Adrenal gland (tissue), 12 donors: ENCODE measurements around the gene WBP1L. TPM values are rescaled to one million over a fixed set of nuclear protein-coding genes. Genes with fewer than 3 reads are reported as not detected.
A peak's percentile ranks its signal among the peaks of the same experiment; 100 is the strongest.
"Not testable (repeated sequence)": the region's sequence is repeated elsewhere in the genome, so short reads cannot be mapped to it uniquely, and the experiment has no call there.

ENCODE experiments used
- DNase-seq, 7 donors: peaks; one replicate each; pipeline ENCODE4 v3.0.0-alpha.2; 2019 to 2020
- H3K27ac ChIP-seq, 5 donors: fragments of 200-600 bp; sonication (generic) in 4 of 5; 1 replicate in 3 of 5; 2 replicates in 2 of 5; pipeline versions ENCODE4 v1.5.1 to v1.8.0; 2016 to 2020; ENCODE audit warnings: mild to moderate bottlenecking in 1 of 5
- H3K27me3 ChIP-seq: fragments of 200-600 bp; 2 replicates; pipeline ENCODE4 v1.8.0; 2021
- H3K36me3 ChIP-seq, 2 donors: fragments of 200-600 bp; replicated peaks in 1 of 2; 1 replicate in 1 of 2; 2 replicates in 1 of 2; pipeline versions ENCODE4 v1.5.1 to v1.8.0; 2018 to 2022
- H3K4me1 ChIP-seq, 2 donors: fragments of 200-600 bp; replicated peaks in 1 of 2; 1 replicate in 1 of 2; 2 replicates in 1 of 2; pipeline versions ENCODE4 v1.5.1 to v1.8.0; 2018 to 2021
- H3K4me3 ChIP-seq, 4 donors: fragments of 200-600 bp; sonication (generic) in 3 of 4; one replicate each; pipeline ENCODE4 v1.5.1; 2016 to 2018
- H3K9me3 ChIP-seq, 3 donors: fragments of 200-600 bp; sonication (generic) in 1 of 3; replicated peaks in 1 of 3; 1 replicate in 2 of 3; 2 replicates in 1 of 3; pipeline versions ENCODE4 v1.5.1 to v1.8.0; 2016 to 2021
- POLR2A ChIP-seq, 2 donors: fragments of 450-650 bp; IDR thresholded peaks; one replicate each; pipeline ENCODE4 v1.6.1; 2017; ENCODE audit warnings: antibody characterized with exemption in 2 of 2, mild to moderate bottlenecking in 2 of 2, moderate library complexity in 1 of 2
- WGBS, 4 donors: extraction: QIAGEN DNeasy Blood & Tissue Kit in 2 of 4; methylation state at CpG; one replicate each; pipeline versions ENCODE4 v1.1.5 to v1.1.7; 2013 to 2017; 5-methylcytosine and 5-hydroxymethylcytosine counted together
- intact Hi-C, 2 donors: fragments of 100-400 bp; cut with DNase I; formaldehyde crosslinking; loops; one replicate each; pipeline versions ENCODE4 v1.14.1 to v1.15.0; 2022 to 2023
- polyA plus RNA-seq, 3 donors: library from polyadenylated mRNA; stranded (reverse); fragments of 200-250 nt in 2 of 3; fragments of 350-450 nt in 1 of 3; fragmentation: Illumina TruSeq in 1 of 3; extraction: RNeasy Lipid Tissue Mini Kit (QIAGEN cat#74804) in 1 of 3; gene quantifications; one replicate each; pipeline ENCODE4 v1.2.3, GENCODE V29; 2013 to 2014
- total RNA-seq, 9 donors: library from RNA; depleted of rRNA in 4 of 9; stranded (reverse); fragments of >200 nt in 4 of 9; fragments of 120-200 nt in 1 of 9; fragmentation: NEBNext Ultra II Directional in 1 of 9; extraction: Animal tissue kit (Norgen Biotek cat#: 25700) in 1 of 9; gene quantifications; one replicate each; pipeline versions ENCODE4 v1.1.0 to v1.2.4, GENCODE V29; 2013 to 2023
- TF ChIP-seq, protein P1 (sequence below), 6 experiments: fragments of 450-650 bp in 4 of 6; fragments of 200-600 bp in 2 of 6; sonication (generic) in 1 of 6; IDR thresholded peaks; 1 replicate in 5 of 6; 2 replicates in 1 of 6; pipeline versions ENCODE4 v1.5.1 to v1.8.0; 2016 to 2021; ENCODE audit warnings: antibody characterized with exemption in 6 of 6, mild to moderate bottlenecking in 2 of 6, moderate library complexity in 1 of 6
- donor health status: healthy with polysubstance abuse.
- donor health status: Bipolar disorder and iron deficiency.
- donor health status: DM: yes; HTN: yes; CAD: no.
- donor health status: DM: no; HTN: no; CAD: no.
- donor health status: DM: no; HTN: no; CAD: no.
- donor health status: DM: yes; HTN: yes; CAD: no.

WBP1L gene
- total and polyA plus RNA-seq, 12 donors, result 38.5 to 231 (median 107) TPM

DNA sequence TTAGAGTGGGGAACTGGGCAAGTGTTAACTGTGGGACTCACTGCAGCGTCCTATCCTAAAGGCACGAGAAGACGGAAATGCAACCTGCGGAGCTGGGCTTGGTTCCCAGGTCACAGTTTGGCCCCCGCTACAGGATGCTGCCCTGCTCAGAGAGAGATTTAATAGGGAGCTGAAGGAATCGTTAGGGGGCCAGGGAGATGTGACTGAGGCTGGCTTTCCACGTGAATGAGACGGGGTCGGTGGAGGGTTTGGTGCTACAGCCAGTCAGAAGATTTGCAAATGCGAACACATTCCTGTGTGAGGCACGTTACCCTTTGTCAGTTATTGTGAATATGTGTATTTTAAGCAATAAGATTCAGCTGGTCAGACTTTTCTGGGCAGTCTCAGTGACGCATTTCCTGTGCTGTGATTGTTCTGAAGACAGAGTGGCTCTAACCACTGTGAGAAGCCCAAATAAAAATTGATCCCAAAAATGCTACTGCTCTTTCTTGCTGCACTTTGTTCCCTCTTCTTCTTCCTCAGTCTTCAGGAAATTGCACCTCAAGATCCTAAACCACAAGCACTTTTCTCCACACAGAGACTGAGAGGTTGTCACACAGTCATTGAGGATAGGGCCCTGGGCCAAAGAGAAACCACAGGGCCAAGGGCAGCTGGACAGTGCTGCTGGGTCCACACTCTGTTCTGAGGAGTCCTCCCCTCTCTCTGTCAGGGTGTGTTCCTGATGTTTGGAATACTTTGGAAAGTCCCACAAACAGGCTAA, 72.2 kb downstream of the WBP1L start:
- Histone ChIP-seq H3K4me3 (no peak overlapping the region), H3K27me3 (no peaks in the 10 kb centered on the region), H3K36me3 (peaks cover 0 to 39% of the 10 kb centered on the region in 2 donors), H3K27ac (peak overlapping the region; percentile 77 to 97 (median 93)), H3K4me1 (peaks cover 22 to 47% of the 10 kb centered on the region in 2 donors), H3K9me3 (no peaks in the 10 kb centered on the region)
- intact Hi-C loops, result no loop called here
- peak in 6 of 7 donors; percentile 59 to 82 (median 70) for DNase-seq
- TF ChIP-seq POLR2A (IDR thresholded peaks at IDR 0.05), result peak in 1 of 2 donors; percentile 50
- TF ChIP-seq, protein P1, sequence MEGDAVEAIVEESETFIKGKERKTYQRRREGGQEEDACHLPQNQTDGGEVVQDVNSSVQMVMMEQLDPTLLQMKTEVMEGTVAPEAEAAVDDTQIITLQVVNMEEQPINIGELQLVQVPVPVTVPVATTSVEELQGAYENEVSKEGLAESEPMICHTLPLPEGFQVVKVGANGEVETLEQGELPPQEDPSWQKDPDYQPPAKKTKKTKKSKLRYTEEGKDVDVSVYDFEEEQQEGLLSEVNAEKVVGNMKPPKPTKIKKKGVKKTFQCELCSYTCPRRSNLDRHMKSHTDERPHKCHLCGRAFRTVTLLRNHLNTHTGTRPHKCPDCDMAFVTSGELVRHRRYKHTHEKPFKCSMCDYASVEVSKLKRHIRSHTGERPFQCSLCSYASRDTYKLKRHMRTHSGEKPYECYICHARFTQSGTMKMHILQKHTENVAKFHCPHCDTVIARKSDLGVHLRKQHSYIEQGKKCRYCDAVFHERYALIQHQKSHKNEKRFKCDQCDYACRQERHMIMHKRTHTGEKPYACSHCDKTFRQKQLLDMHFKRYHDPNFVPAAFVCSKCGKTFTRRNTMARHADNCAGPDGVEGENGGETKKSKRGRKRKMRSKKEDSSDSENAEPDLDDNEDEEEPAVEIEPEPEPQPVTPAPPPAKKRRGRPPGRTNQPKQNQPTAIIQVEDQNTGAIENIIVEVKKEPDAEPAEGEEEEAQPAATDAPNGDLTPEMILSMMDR (IDR thresholded peaks at IDR 0.05), result no peak
- 44 to 57% (median 50%) methylated on average over 12 of the region's 12 CpGs for WGBS, 4 donors

DNA sequence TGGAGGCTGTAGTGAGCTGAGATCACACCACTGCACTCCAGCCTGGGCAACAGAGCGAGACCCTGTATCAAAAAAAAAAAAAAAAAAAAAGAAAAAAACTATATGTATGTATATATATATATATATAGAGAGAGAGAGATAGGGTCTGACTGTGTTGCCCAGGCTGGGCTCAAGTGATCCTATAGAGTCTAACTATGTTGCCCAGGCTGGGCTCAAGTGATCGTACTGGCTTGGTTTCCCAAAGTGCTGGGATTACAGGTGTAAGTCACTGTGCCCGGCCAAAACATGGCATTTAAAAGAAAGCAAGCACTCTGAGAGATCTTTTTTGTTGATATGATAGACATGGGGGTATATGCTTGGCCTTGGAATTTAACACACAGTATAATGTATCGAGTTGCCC, 73.4 kb downstream of the WBP1L start:
- peaks cover 22 to 43% of the 10 kb centered on the region in 2 donors for H3K4me1 ChIP-seq
- TF ChIP-seq, protein P1 (IDR thresholded peaks at IDR 0.05), result no peak
- TF ChIP-seq POLR2A (IDR thresholded peaks at IDR 0.05), result no peak
- no peak overlapping the region for H3K4me3 ChIP-seq
- intact Hi-C loops, result no loop called here
- H3K27me3 ChIP-seq, result no peaks in the 10 kb centered on the region
- peaks cover 0 to 27% of the 10 kb centered on the region in 2 donors for H3K36me3 ChIP-seq
- no peak for DNase-seq
- 93 to 99% (median 96%) methylated on average over 4 of the region's 4 CpGs for WGBS, 4 donors
- H3K27ac ChIP-seq, result peak overlapping the region in 3 of 5 donors; percentile 77 to 97 (median 93)
- H3K9me3 ChIP-seq, result no peaks in the 10 kb centered on the region

DNA sequence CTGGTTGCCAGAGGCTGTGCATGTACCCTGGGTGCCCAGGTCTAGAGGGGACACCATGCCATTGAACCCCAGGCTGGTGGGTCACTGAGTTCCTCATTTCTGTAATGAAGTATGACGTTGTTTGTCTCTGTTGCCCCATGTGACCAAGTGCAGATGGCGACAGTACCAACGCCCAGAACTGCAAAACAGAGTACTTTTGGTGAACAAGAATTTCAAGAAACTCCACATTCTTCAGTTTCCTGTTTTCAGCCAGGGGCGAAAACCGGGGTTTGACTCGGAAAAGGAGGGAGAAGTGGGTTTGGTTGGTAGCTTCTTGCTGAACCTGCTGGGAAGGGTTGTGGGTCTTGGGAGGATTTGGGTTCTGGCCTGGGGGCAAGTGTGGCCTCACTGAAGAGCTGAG, 75.3 kb downstream of the WBP1L start:
- peak in 5 of 7 donors; percentile 54 to 76 (median 62) for DNase-seq
- peak overlapping the region in 4 of 5 donors; percentile 35 to 90 (median 76) for H3K27ac ChIP-seq

DNA sequence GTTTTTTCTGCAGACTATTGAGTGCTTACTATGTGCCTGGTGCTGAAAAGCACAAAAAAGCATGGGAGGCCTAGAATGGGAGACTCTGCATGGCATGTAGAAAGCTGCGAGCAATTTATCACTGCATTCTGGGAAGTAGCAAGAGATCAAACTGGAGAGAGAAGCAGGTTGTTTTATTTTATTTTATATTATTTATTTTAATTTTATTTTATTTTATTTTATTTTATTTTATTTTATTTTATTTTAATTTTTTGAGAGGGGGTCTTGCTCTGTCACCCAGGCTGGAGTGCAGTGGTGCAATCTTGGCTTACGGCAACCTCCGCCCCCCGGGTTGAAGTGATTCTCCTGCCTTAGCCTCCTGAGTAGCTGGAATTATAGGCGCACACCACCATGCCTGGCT, 76.3 kb downstream of the WBP1L start:
- not testable (repeated sequence) for H3K9me3 ChIP-seq, DNase-seq, H3K36me3 ChIP-seq, H3K27me3 ChIP-seq, H3K4me3 ChIP-seq
- H3K27ac ChIP-seq, result peak overlapping the region in 1 of 5 donors; percentile 90
- WGBS, 4 donors, result 95 to 98% (median 96%) methylated on average over 5 of the region's 5 CpGs
- intact Hi-C loops, result loop anchor here (10.0 kb wide), 1 partner anchor 85 kb away; no protein-coding TSS in a partner anchor
- peaks cover 13 to 22% of the 10 kb centered on the region in 2 donors for H3K4me1 ChIP-seq

More for the DNA sequence above, 75.3 kb downstream of the WBP1L start:
- H3K27me3 ChIP-seq, result no peaks in the 10 kb centered on the region
- H3K9me3 ChIP-seq, result no peaks in the 10 kb centered on the region
- no peak for TF ChIP-seq POLR2A (IDR thresholded peaks at IDR 0.05)
- TF ChIP-seq, protein P1 (IDR thresholded peaks at IDR 0.05), result no peak
- peaks cover 0 to 8% of the 10 kb centered on the region in 2 donors for H3K36me3 ChIP-seq
- H3K4me1 ChIP-seq, result peaks cover 16 to 32% of the 10 kb centered on the region in 2 donors
- WGBS, 4 donors, result 52 to 71% (median 66%) methylated on average over 6 of the region's 6 CpGs
- H3K4me3 ChIP-seq, result no peak overlapping the region
- intact Hi-C loops, result no loop called here
